GM19467 (cell line): Measurements from ENCODE around the gene CEACAM4.
"Not testable (repeated sequence)": the region's sequence is repeated elsewhere in the genome, so short reads cannot be mapped to it uniquely, and the experiment has no call there.

Experiments used
- ATAC-seq: cut with Tn5 transposase; IDR thresholded peaks from one replicate; pipeline ENCODE4 v1.9.1; 2021; ENCODE audit warnings: mild to moderate bottlenecking, moderate library complexity; ENCODE audit not compliant: unreplicated experiment

CEACAM4 gene

DNA sequence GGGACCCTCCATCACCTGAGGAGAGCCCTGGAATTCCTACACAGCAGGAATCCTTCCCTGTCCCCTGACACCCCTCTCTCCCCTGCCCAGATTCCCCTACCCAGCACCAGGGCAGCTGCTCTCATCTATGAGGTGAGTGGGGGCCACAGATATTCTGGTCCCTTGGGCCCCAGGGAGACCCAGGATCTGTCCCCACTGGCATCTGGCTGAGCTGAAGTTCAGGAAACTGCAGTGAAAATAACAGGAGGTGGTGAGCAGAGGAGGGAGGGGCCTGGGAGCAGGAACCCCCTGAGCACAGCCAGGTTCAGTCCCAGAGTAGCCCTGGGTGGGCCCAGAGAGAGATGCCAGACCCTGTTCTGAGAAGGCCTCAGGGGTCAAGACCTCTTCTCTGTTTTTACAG lies 40.8 kb downstream of the CEACAM4 start:
- ATAC-seq, result no peak

DNA sequence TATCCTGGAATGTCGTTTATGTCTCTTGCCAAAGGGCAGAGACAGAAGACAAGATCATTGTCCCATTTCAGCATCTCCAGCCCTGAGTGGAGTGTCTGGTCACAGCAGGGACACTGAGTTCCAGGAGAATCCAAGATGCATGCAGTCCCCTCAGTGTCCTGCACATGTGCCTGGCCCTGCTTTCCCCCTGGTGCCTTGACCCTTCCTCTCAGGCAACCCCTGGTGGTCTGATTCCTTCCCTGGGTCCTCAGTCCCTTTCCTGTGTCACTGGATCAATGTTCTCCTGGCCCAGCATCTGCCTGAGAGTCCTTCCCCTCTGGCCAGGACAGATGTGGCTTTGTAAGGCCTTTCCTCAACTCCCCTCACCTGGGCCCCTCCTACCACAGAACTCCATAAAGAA lies 41.9 kb downstream of the CEACAM4 start:
- ATAC-seq, result no peak

DNA sequence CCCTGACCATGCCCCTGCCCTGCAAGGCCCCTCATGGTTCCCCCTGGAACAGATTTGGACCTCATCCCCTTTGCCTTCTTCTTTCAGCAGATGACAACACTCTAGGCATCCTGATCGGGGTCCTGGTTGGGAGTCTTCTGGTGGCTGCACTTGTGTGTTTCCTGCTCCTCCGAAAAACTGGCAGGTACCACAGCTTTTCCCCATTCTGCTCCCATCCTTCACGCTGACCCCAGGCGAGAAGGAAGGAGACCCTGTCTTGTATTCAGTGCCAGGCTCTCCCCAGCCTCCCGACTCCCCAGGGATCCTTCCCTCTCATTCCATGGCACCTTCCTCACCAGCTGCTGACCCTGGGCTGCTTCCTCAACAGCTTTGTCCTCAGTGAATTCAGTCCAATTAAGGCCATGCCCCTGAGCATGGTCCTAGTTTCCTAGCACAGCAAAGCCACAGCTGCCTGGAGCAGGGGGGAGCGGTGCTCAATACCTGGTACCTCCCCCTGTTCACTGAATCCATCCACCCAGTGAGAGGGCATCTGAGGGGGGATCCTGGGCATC lies 42.5 kb downstream of the CEACAM4 start:
- ATAC-seq, result no peak

DNA sequence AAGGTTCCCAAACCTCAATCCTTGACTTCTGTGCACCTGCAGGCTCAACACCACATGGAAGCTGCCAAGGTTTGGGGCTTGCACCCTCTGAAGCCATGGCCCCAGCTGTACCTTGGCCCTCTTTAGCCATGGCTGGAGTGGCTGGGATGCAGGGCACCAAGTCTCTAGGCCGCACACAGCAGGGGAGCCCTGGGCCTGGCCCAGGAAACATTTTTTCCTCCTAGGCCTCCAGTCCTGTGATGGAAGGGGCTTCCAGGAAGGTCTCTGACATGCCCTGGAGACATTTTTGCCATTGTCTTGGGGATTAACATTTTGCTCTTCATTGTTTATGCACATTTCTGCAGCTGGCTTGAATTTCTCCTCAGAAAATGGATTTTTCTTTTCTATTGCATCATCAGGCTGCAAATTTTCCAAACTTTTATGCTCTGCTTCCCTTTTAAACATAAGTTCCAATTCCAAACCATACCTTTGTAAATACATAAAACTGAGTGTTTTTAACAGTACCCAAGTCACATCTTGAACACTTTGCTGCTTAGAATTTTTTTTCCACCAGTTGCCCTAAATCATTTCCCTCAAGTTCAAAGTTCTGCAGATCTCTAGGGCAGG lies 44.2 kb downstream of the CEACAM4 start:
- ATAC-seq, result not testable (repeated sequence)

DNA sequence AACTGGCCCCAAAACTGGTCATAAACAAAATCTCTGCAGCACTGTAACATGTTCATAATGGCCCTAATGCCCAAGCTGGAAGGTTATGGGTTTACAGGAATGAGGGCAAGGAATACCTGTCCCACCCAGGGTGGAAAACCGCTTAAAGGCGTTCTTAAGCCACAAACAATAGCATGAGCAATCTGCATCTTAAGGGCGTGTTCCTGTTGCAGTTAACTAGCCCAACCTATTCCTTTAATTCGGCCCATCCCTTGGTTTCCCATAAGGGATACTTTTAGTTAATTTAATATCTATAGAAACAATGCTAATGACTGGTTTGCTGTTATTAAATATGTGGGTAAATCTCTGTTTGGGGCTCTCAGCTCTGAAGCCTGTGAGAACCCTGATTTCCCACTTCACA lies 45.8 kb downstream of the CEACAM4 start:
- not testable (repeated sequence) for ATAC-seq

DNA sequence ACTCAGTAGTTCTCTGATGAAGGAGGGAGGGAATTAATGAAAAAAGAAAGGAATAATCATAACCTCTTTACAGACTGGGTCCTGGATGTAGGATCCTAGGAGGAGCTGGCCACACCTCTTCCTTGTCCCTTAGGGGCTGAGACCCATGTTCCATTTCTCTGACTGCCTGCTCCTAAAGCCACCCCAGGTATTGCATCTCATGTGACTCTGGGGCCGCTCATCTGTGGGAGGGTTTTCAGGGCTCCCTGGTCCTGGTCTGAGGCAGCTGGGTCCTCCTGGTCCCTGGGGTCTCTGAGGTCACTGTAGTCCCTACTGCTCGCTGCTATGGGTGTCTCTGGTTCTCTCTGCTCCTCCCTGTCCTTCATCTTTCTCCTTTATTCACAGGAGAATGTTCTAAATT lies 48.0 kb downstream of the CEACAM4 start:
- no peak for ATAC-seq

DNA sequence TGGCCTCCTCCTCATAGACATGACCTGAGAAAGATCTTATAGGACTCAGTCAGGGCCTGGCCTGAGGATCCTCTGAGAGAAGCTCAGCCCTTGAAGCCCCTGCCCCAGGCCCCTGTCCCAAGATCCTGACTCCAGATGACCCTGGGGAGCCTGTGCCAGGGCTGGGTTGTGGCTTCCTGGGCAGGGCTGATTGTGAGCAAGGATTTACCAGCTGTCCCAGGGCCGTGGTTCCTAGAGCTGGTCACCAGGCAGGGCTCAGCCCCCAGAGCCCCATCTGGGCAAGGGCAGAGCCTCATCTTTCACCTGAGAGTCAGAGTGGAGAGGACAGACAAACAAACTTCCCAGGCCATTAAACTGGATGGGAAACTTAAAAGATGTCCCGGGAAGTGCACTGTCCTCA lies 49.0 kb downstream of the CEACAM4 start:
- no peak for ATAC-seq

DNA sequence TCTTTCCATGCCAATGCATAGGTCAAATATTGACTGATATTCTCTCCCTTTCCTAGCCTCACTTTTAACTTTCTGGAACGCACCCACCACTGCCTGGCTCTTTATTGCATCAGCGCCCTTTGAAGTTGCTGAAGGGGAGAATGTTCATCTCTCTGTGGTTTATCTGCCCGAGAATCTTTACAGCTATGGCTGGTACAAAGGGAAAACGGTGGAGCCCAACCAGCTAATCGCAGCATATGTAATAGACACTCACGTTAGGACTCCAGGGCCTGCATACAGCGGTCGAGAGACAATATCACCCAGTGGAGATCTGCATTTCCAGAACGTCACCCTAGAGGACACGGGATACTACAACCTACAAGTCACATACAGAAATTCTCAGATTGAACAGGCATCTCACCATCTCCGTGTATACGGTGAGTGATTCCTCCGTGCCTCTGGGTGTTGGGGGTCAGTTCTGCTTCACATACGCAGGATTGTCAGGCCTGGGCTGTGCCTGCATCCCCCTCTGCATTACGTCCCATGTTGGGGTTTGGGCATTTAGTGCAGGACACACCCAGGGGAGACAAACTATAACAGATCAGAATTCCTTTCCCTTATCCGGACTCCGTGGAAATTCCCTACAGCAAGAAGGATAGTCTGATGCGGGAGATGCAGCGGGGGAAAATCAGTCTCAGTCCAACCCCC lies 49.6 kb downstream of the CEACAM4 start:
- ATAC-seq, result no peak

DNA sequence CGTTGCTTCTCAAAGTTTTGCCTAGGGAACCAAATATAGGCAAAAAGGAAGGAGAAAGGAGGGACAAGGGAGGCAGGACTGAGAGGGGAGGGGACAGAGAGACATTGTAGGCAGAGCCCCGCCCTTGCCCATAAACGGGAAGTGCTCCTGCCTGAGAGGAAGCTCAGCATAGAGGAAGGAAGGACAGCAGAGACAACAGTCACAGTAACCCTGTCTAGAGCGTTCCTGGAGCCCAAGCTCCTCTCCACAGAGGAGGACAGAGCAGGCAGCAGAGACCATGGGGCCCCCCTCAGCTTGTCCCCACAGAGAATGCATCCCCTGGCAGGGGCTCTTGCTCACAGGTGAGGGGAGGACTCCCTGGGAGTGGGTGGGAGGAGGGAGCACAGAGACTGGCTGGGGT lies 50.9 kb downstream of the CEACAM4 start, which contains the start of gene CEACAM21:
Gene CEACAM21 (plus strand): TSS at position 169 of the 400 bp plus-strand sequence. CDS start 109 bp downstream, at position 278.
- peak; percentile 63 for ATAC-seq

DNA sequence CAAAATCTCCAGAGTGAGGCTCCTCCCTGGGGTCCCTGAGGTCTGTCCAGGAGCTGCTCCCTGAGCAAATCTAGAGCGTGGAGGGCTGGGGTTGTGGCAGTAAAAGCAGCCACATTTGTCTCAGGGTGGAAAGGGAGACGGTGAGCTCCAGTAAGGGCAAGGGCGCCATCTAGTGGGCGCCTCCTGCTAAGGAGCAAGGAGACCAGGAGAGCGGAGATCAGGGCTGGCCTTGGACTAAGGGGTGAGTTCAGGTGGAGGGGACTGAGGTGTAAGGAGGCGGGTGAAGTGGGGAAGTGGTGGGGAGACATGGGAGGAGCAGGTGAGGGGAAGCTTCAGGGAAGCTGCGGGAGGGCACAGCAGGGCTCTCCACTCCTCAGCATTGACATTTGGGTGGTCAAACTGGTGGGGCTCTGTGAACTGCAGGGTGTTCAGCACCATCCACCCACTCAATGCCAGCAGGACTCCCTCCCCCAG lies 56.2 kb downstream of the CEACAM4 start:
- ATAC-seq, result peak; percentile 75

DNA sequence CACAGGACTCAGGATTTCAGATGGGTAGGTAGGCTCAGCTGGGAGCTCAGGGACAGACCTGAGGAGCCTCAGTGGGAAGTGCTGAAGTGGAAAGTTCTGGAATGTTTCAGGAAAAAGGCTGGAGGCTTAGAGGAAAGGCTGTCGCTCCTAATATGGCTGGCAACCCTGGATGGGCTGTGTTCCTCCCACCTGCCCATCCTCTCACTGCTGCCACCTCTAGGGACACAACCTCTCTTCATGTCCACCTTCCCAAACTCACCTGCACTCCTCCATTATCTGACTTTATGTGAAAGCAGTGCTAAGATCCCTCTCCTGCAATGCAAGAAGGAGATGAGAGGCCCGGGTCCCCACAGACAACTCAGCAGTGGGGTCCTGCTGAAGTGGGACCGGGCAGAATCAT lies 56.7 kb downstream of the CEACAM4 start:
- ATAC-seq, result no peak

DNA sequence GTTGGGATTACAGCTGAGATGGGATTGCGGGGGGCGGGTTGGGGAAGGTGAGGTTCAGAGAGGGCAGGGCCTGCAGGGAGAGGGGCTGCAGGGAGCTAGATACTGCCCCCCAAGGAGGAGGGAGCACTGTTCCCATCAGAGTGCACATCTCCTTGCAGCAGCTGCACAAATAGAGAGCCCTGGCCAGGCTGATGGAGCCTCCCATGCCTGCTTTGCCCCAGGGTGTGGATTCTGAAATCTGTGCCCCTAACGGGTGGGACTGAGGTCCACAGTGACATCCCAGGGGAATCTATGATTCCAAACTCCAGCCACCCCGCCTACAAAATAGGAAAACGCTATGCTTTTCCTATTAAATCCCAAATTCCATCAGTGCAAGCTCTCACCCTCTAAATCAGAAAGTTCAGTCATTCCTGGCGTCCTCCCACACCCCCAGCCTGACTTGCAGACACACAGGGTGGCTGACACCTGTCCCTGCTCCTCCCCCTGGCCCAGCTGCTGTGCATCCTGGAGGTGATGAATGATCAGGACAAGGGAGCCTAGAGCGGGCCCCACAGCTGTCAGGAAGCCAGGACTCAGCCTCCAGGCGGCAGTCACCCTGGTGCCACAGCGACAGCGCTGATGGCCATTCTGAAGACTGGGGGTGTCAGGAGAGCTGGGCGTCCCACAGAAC lies 57.3 kb downstream of the CEACAM4 start:
- no peak for ATAC-seq
